ENCODE measurements around the gene KDM2B.

- no peak for TF ChIP-seq EZH2 (IDR thresholded peaks at IDR 0.05; ENCODE audit: borderline replicate concordance, low read depth, low read length, poor library complexity, severe bottlenecking)
- TF ChIP-seq, protein P1, sequence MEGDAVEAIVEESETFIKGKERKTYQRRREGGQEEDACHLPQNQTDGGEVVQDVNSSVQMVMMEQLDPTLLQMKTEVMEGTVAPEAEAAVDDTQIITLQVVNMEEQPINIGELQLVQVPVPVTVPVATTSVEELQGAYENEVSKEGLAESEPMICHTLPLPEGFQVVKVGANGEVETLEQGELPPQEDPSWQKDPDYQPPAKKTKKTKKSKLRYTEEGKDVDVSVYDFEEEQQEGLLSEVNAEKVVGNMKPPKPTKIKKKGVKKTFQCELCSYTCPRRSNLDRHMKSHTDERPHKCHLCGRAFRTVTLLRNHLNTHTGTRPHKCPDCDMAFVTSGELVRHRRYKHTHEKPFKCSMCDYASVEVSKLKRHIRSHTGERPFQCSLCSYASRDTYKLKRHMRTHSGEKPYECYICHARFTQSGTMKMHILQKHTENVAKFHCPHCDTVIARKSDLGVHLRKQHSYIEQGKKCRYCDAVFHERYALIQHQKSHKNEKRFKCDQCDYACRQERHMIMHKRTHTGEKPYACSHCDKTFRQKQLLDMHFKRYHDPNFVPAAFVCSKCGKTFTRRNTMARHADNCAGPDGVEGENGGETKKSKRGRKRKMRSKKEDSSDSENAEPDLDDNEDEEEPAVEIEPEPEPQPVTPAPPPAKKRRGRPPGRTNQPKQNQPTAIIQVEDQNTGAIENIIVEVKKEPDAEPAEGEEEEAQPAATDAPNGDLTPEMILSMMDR (conservative IDR thresholded peaks at IDR 0.05; ENCODE audit: low read depth, low read length): no peak
These were observed 56.5 kb downstream of the KDM2B start for GRCh38 chr12:121524196-121524916.
